ENCODE data around the gene ATAT1.
A peak's percentile ranks its signal among the peaks of the same experiment; 100 is the strongest.

Gene ATAT1

GRCh38 chr6:30626484-30627366 is at the start of gene ATAT1:
Gene ATAT1, plus strand, starts transcription at chr6:30626874.
- peak; percentile 84 to 85 for DNase-seq

DNA sequence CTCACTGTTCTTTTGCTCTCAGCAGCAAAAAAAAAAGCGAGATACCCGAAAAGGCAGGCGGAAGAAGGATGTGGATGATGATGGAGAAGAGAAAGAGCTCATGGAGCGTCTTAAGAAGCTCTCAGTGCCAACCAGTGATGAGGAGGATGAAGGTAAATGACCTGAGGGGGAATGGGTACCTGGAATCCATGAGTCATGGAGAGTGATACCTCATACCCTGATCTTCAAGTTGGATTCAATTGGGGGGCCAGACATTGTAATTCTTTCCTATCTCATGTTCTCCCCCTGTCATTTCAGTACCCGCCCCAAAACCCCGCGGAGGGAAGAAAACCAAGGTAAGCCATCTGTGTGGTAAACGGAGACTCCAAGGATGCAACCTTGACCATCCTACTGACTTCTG is 48.6 kb upstream of the ATAT1 start:
- no peak for DNase-seq

- DNase-seq: no peak
Measured at GRCh38 chr6:30583921-30584320, 42.8 kb upstream of the ATAT1 start.

GRCh38 chr6:30589754-30590358 is 36.8 kb upstream of the ATAT1 start:
- no peak for DNase-seq

DNA sequence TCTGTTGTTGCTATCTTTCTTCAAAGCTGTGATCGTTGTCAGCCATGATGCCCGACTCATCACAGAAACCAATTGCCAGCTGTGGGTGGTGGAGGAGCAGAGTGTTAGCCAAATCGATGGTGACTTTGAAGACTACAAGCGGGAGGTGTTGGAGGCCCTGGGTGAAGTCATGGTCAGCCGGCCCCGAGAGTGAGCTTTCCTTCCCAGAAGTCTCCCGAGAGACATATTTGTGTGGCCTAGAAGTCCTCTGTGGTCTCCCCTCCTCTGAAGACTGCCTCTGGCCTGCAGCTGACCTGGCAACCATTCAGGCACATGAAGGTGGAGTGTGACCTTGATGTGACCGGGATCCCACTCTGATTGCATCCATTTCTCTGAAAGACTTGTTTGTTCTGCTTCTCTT is 36.2 kb upstream of the ATAT1 start:
- DNase-seq: no peak

DNA sequence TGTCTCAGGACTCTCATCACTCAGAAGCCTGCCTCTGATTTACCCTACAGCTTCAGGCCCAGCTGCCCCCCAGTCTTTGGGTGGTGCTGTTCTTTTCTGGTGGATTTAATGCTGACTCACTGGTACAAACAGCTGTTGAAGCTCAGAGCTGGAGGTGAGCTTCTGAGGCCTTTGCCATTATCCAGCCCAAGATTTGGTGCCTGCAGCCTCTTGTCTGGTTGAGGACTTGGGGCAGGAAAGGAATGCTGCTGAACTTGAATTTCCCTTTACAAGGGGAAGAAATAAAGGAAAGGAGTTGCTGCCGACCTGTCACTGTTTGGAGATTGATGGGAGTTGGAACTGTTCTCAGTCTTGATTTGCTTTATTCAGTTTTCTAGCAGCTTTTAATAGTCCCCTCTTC is 35.7 kb upstream of the ATAT1 start:
- DNase-seq: no peak

DNA sequence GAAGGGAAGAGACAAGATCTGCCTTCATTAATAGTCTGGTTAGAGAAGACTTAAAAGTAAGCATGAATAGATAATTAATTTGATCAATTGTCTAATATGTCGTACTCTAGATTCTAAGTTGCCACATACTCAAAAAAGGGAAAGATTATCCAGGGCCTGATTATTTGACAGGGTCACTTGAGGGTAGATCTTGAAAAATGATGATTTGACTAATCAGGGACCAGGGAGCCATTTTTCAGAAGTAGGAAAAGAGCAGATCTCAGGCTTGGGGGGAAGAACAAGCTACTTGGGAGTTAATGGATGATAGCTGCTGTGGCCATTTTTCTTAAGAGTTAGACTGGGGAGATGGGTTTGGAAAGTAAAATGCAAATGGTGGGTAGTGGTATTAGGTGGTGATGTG is 34.4 kb upstream of the ATAT1 start:
- no peak for DNase-seq

DNA sequence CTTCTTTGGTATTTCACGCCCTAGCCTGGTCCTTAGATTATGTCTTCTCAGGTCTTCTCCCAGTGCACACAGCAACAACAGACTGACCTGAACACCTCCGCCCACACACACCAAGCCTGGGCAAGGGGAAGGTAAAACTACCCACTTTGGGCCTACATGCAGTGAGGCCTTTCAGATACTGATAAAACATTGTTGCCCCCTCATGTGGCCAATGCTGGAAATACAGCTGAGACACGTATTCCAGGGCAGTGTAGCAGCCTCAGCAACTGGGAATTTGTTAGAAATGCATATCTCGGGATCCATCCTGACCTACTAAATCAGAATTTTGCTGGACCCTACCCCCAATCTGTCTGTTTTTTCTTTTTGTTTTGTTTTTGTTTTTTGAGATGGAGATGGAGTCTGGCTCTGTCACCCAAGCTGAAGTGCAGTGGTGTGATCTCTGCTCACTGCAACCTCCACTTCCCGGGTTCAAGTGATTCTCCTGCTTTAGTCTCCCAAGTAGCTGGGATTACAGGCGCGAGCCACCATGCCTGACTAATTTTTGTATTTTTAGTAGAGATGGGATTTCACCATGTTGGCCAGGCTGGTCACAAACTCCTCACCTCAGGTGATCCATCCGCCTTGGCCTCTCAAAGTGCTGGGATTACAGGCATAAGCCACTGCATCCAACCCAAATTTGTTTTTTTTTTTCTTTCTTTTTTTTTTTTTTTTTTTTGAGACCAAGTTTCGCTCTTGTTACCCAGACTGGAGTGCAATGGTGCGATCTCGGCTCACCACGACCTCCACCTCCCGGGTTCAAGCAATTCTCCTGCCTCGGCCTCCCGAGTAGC is 29.1 kb upstream of the ATAT1 start:
- peak; percentile 47 to 62 for DNase-seq

DNA sequence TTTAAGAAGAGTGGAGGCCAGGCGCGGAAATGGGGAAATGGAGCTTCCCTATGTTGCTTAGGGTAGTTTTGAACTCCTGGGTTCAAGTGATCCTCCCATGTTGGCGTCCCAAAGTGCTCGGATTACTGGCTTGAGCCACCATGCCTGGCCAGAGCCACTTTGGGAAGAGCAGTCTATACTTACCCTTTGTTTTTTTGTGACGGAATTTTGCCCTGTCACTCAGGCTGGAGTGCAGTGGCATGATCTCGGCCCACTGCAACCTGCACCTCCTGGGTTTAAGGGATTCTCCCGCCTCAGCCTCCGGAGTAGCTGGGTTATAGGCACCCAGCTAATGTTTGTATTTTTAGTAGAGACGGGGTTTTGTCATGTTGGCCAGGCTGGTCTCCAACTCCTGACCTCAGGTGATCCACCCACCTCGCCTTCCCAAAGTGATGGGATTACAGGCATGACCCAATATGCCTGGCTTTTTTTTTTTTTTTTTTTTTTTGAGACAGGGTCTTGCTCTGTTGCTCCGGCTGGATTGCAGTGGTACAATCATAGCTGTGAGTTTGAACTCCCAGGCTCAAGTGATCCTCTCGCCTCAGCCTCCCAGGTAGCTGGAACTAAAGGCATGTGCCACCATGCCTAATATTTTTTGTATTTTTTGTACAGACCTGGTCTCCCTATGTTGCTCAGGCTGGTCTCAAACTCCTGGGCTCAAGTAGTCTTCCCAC is 27.6 kb upstream of the ATAT1 start:
- no peak for DNase-seq

GRCh38 chr6:30599625-30600324 is 26.9 kb upstream of the ATAT1 start:
- no peak for DNase-seq

- DNase-seq: no peak
Measured at GRCh38 chr6:30600451-30600961, 26.2 kb upstream of the ATAT1 start.

DNA sequence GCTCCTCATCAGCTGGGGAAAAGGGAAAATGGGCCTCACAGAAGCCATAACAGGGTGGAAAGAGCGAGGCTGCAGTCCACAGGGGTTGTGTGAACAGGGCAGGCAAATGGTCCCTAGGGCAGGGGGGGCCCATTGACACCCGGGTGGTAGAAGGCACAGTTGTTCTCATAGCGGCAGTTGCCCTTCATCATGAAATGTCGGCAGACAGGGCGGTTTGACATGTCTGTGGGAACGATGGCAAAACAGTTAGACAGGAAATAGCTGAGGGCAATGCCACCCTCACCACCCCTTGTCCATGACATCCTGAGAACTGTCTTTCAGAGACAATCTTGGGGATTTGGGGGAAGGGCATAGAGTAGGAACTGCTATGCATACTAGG is 25.2 kb upstream of the ATAT1 start:
- DNase-seq: no peak

DNA sequence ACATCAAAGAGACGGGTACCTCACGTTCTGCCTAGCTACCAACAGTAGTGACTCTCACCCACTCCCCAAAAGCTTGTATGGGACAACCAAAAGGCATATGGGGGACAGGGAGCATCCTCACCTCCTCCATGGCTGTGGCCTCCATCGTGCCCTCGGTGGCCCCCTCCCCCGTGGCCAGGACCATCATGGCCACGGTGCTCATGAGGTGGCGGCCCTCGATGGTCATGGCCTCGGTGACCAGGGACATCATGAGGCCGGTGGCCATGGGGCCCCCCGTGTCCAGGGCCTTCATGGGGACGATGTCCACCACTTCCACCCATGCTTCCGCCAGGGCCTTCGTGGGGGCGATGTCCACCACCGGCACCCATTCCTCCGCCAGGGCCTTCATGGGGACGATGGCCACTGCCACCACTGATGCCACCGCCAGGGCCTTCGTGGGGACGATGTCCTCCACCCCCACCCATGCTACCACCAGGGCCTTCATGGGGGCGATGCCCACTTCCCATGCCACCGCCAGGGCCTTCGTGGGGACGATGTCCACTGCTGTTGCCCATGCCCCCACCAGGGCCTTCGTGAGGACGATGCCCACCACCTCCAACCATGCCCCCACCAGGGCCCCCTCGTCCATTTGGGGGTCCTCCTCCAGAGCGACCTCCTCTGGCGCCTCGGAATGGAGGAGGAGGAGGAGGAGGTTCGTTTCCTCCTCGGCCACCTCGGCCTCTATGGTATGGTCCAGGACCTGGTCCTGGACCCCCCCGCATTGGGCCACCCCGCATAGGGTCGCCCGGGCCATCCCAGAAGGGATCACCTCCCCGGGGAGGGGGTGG is 24.6 kb upstream of the ATAT1 start:
- DNase-seq: no peak

- DNase-seq: no peak
Measured at GRCh38 chr6:30603961-30604360, 22.7 kb upstream of the ATAT1 start.

DNA sequence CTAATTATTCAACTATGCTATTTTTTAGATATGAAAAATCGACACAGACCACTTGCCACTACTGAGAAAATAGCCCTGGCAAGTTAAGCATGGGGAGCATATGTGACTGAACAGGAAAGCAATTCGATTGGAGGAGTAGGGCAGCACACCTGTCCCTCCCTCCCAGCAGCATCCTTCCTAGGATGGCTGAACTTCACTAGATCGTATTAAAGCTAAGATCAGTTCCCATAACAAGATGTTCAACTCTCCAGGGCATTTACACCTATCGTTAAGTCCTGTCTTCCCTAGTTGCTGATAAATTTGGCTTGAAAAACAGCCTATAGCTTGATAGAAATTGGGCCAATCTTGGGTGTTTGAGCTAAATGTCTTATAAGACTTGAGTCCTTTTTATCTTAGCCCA is 16.6 kb upstream of the ATAT1 start:
- no peak for DNase-seq

DNA sequence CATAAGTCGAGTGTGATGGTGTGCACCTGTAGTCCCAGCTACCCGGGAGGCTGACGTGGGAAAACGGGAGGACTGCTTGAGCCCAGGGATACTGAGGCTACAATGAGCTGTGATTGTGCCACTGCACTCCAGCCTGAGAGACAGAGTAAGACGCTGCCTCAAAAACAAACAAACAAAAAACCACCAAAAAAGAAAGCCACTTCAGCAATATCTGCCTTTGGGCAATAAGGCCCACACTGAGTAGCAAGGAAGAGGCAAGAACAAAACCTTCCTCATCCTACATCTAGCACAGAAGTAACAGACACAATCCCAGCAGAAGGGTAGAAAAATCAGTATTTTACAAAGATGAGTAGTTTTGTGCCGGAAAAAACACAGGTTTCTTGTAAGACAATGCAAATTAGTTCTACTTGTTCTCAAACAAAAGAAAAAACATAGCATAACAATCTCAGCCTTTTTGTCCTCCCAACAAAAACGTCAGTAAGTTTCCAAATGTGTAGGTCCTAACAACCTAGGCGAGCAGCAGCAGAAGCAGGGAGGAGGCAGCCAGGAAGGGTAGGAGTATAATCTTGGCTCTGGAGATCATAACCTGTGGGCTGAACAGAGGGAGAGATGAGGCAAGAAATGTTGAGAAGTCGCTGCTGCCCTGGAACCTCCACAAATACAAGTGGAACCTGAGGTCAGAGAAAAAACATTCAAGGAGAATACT is 15.4 kb upstream of the ATAT1 start:
- DNase-seq: no peak

GRCh38 chr6:30611856-30612194 is 14.8 kb upstream of the ATAT1 start:
- no peak for DNase-seq

DNA sequence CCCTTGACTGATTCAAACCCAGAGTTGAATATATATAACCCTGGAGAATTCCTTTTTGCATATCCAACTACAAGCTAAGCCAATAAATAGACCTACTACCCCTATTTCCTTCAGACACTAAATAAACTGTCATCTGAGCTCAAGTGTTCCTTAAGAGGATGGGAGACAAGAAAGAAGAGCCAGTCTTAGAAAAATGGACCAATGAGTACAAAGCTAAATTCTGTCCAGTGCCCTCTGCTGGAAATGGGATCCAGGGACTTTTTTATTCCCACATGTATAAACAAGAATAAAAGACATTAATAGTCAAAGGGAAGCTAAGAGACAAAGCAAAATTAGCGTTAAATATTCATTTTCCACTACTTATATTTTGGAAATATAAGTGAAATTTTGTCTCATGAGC is 14.5 kb upstream of the ATAT1 start:
- DNase-seq: peak; percentile 44 to 54

- no peak for DNase-seq
Measured at GRCh38 chr6:30612687-30613248, 13.9 kb upstream of the ATAT1 start.

Data from Kasumi-1 (cell line).